ENCODE results near the gene CIAO1.

DNA sequence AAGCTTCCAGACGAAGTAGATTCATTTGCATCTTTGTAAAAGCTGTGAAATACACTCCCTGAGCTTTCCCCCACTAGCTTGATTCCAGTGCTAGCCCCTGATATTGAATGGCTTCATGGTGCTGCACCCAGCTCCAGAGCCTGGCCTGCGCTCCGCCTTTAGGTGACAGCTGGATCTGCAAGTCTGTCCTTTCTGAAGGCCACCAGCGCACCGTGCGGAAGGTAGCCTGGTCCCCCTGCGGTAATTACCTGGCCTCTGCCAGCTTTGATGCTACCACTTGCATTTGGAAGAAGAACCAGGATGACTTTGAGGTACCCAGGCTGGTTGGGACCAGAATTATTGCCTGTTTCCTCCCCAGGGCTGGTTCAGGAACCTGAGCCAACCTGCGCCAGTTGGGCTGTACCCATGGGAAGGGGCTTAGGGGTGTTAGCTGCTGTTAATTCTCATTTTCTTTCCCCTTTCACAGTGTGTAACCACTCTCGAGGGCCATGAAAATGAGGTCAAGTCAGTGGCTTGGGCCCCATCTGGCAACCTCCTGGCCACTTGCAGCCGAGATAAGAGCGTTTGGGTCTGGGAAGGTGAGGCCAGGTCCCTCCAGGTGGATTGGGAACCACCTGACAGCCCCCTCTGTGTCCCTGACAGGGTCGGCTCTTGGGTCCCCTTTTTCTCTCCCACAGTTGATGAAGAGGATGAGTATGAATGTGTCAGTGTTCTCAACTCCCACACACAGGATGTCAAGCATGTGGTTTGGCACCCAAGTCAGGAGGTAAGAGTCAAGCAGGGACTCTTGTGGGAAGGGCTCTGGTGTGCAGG lies 1.3 kb downstream of the CIAO1 start:
- TF ChIP-seq ZFP37 (CRISPR knock-in tag; IDR thresholded peaks at IDR 0.05; ENCODE audit: borderline replicate concordance) (no peak), NFKBIZ (CRISPR knock-in tag; IDR thresholded peaks at IDR 0.05) (no peak), POLR2AphosphoS5 (IDR thresholded peaks at IDR 0.05; ENCODE audit: low read depth, low read length) (no peak)

Data from HepG2 (cell line).